Nephron (organoid): ENCODE results near the gene JAKMIP1.
A peak's percentile ranks its signal among the peaks of the same experiment; 100 is the strongest.

Experiments used
- H3K27ac Mint-ChIP-seq, 3 experiments: 2 replicates each; pipeline ENCODE4 v1.8.0; 2020; ENCODE audit warnings: mixed read lengths in 3 of 3, mild to moderate bottlenecking in 2 of 3, moderate library complexity in 1 of 3
- H3K27me3 Mint-ChIP-seq: 2 replicates; pipeline ENCODE4 v1.8.0; 2021; ENCODE audit warnings: low read depth, mild to moderate bottlenecking, moderate library complexity, mixed read lengths
- H3K36me3 Mint-ChIP-seq: 2 replicates; pipeline ENCODE4 v1.8.0; 2020; ENCODE audit warnings: low read depth, mixed read lengths
- H3K4me1 Mint-ChIP-seq: 2 replicates; pipeline ENCODE4 v1.8.0; 2020; ENCODE audit warnings: mixed read lengths
- H3K4me3 Mint-ChIP-seq, 3 experiments: 2 replicates each; pipeline ENCODE4 v1.8.0; 2020; ENCODE audit warnings: mild to moderate bottlenecking in 3 of 3, mixed read lengths in 3 of 3, moderate library complexity in 2 of 3
- H3K9me3 Mint-ChIP-seq: 2 replicates; pipeline ENCODE4 v1.8.0; 2020; ENCODE audit warnings: mixed read lengths
- TF ChIP-seq, protein P1 (sequence below), 3 experiments: fragments of 200-600 bp; sonication (generic); IDR thresholded peaks; one replicate each; pipeline ENCODE4 v1.5.0; 2021; ENCODE audit warnings: antibody characterized with exemption in 3 of 3; ENCODE audit not compliant: unreplicated experiment in 3 of 3

Gene JAKMIP1

GRCh38 chr4:6201580-6202091 lies 1.3 kb upstream of the JAKMIP1 start:
- H3K27me3 Mint-ChIP-seq = peaks cover 75% of the 10 kb centered on the region
- H3K36me3 Mint-ChIP-seq = no peaks in the 10 kb centered on the region
- H3K9me3 Mint-ChIP-seq = peaks cover 8% of the 10 kb centered on the region
- no peaks in the 10 kb centered on the region for H3K4me1 Mint-ChIP-seq
- H3K27ac Mint-ChIP-seq = no peak overlapping the region
- peak overlapping the region; percentile 72 to 81 (median 75) for H3K4me3 Mint-ChIP-seq
- TF ChIP-seq, protein P1, sequence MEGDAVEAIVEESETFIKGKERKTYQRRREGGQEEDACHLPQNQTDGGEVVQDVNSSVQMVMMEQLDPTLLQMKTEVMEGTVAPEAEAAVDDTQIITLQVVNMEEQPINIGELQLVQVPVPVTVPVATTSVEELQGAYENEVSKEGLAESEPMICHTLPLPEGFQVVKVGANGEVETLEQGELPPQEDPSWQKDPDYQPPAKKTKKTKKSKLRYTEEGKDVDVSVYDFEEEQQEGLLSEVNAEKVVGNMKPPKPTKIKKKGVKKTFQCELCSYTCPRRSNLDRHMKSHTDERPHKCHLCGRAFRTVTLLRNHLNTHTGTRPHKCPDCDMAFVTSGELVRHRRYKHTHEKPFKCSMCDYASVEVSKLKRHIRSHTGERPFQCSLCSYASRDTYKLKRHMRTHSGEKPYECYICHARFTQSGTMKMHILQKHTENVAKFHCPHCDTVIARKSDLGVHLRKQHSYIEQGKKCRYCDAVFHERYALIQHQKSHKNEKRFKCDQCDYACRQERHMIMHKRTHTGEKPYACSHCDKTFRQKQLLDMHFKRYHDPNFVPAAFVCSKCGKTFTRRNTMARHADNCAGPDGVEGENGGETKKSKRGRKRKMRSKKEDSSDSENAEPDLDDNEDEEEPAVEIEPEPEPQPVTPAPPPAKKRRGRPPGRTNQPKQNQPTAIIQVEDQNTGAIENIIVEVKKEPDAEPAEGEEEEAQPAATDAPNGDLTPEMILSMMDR (IDR thresholded peaks at IDR 0.05; ENCODE audit: unreplicated experiment in 3 of 3) = no peak

- H3K9me3 Mint-ChIP-seq = peaks cover 8% of the 10 kb centered on the region
- H3K27me3 Mint-ChIP-seq = peaks cover 75% of the 10 kb centered on the region
- H3K4me1 Mint-ChIP-seq = no peaks in the 10 kb centered on the region
- H3K27ac Mint-ChIP-seq = no peak overlapping the region
- TF ChIP-seq, protein P1 (IDR thresholded peaks at IDR 0.05; ENCODE audit: unreplicated experiment in 3 of 3) = no peak
- peak overlapping the region; percentile 54 to 72 (median 56) for H3K4me3 Mint-ChIP-seq
- H3K36me3 Mint-ChIP-seq = no peaks in the 10 kb centered on the region
These were observed 593 bp upstream of the JAKMIP1 start for GRCh38 chr4:6200922-6201362.

- no peaks in the 10 kb centered on the region for H3K36me3 Mint-ChIP-seq
- peaks cover 89% of the 10 kb centered on the region for H3K27me3 Mint-ChIP-seq
- no peak overlapping the region for H3K27ac Mint-ChIP-seq
- peak overlapping the region in 2 of 3 experiments; percentile 55 to 79 for H3K4me3 Mint-ChIP-seq
- H3K9me3 Mint-ChIP-seq = peaks cover 8% of the 10 kb centered on the region
- no peaks in the 10 kb centered on the region for H3K4me1 Mint-ChIP-seq
- TF ChIP-seq, protein P1 (IDR thresholded peaks at IDR 0.05; ENCODE audit: unreplicated experiment in 3 of 3) = no peak
These were observed 877 bp downstream of the JAKMIP1 start for GRCh38 chr4:6199422-6199921.

- TF ChIP-seq, protein P1 (IDR thresholded peaks at IDR 0.05; ENCODE audit: unreplicated experiment in 3 of 3) = no peak
- Mint-ChIP-seq H3K9me3 (peaks cover 8% of the 10 kb centered on the region), H3K27ac (no peak overlapping the region), H3K27me3 (peaks cover 89% of the 10 kb centered on the region), H3K4me1 (no peaks in the 10 kb centered on the region), H3K4me3 (peak overlapping the region; percentile 75 to 79 (median 79)), H3K36me3 (no peaks in the 10 kb centered on the region)
These were observed 1.5 kb downstream of the JAKMIP1 start for GRCh38 chr4:6198768-6199421.

DNA sequence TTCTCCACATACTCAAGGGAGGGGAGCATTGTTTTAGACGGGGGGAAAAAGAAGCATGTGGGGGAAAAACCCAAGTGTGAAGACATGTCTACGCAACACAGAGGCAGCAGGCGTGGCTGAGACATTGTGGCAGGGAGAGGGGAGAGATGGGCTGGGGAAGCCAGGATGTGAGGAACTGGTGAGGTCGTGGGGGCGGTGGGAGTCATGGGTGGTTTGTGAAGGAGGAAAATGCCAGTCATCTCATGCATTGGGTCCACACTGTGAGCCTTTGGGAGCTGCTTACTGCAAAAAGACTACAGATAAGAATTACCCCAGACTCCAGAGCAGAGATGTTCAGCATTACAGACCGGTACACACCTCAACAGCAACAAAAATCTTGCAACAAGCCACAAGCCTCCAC lies 2.1 kb downstream of the JAKMIP1 start:
- Mint-ChIP-seq H3K27me3 (peaks cover 92% of the 10 kb centered on the region), H3K4me3 (peak overlapping the region; percentile 60 to 79 (median 75)), H3K4me1 (no peaks in the 10 kb centered on the region), H3K36me3 (no peaks in the 10 kb centered on the region), H3K9me3 (peaks cover 8% of the 10 kb centered on the region), H3K27ac (no peak overlapping the region)
- TF ChIP-seq, protein P1 (IDR thresholded peaks at IDR 0.05; ENCODE audit: unreplicated experiment in 3 of 3) = no peak
